ENCODE measurements around the gene NRG2. TPM values are rescaled to one million over a fixed set of nuclear protein-coding genes. Genes with fewer than 3 reads are reported as not detected.
A peak's percentile ranks its signal among the peaks of the same experiment; 100 is the strongest.

NRG2 gene
- total RNA-seq, 1 experiment from 2014 or later: 0.59 TPM

GRCh38 chr5:139828207-139828895 is 214.7 kb downstream of the NRG2 start:
- no peaks in the 10 kb centered on the region for H3K9me3 Mint-ChIP-seq (ENCODE audit: unreplicated experiment)
- H3K27ac Mint-ChIP-seq (ENCODE audit: unreplicated experiment): no peak overlapping the region
- peak in 1 of 2 experiments; percentile 9 for DNase-seq
- no peak overlapping the region for H3K4me3 ChIP-seq (ENCODE audit: low read depth, low read length)
- ChIA-PET CTCF (no interaction called here), POLR2A (no interaction called here)
- H3K27me3 ChIP-seq (replicated peaks; ENCODE audit: control insufficient read depth, insufficient read depth, low read length): no peaks in the 10 kb centered on the region; the same call in none of the 2 replicates
- H3K4me3 Mint-ChIP-seq (ENCODE audit: unreplicated experiment): no peak overlapping the region
- no peaks in the 10 kb centered on the region for H3K36me3 Mint-ChIP-seq (ENCODE audit: insufficient read depth, unreplicated experiment)
- BruUV-seq (replicated peaks): no TSS peak
- H3K9me3 ChIP-seq: no peaks in the 10 kb centered on the region
- H3K4me1 Mint-ChIP-seq (ENCODE audit: low read depth, unreplicated experiment): no peaks in the 10 kb centered on the region
- no peaks in the 10 kb centered on the region for H3K4me1 ChIP-seq
- no peaks in the 10 kb centered on the region for H3K36me3 ChIP-seq (ENCODE audit: control insufficient read depth, insufficient read depth, low read length)
- intact Hi-C loops (cut with micrococcal nuclease; ENCODE audit: unreplicated experiment): no loop called here
- peaks cover 43% of the 10 kb centered on the region for H3K27me3 Mint-ChIP-seq (ENCODE audit: insufficient read depth, unreplicated experiment)
- no peak for TF ChIP-seq CTCF (IDR thresholded peaks at IDR 0.05; ENCODE audit: insufficient read depth in 1 of 2, low read depth in 1 of 2, low read length in 1 of 2, severe bottlenecking in 1 of 2, unreplicated experiment in 1 of 2)

GRCh38 chr5:139825690-139826089 is 217.4 kb downstream of the NRG2 start:
- no peaks in the 10 kb centered on the region; the same call in 1 of the 2 replicates for H3K27me3 ChIP-seq (replicated peaks; ENCODE audit: control insufficient read depth, insufficient read depth, low read length)
- H3K36me3 ChIP-seq (ENCODE audit: control insufficient read depth, insufficient read depth, low read length): no peaks in the 10 kb centered on the region
- Mint-ChIP-seq H3K27ac (ENCODE audit: unreplicated experiment) (no peak overlapping the region), H3K27me3 (ENCODE audit: insufficient read depth, unreplicated experiment) (peaks cover 28% of the 10 kb centered on the region), H3K4me1 (ENCODE audit: low read depth, unreplicated experiment) (no peaks in the 10 kb centered on the region), H3K9me3 (ENCODE audit: unreplicated experiment) (no peaks in the 10 kb centered on the region), H3K4me3 (ENCODE audit: unreplicated experiment) (no peak overlapping the region), H3K36me3 (ENCODE audit: insufficient read depth, unreplicated experiment) (no peaks in the 10 kb centered on the region)
- intact Hi-C loops (cut with micrococcal nuclease; ENCODE audit: unreplicated experiment): no loop called here
- no TSS peak for BruUV-seq (replicated peaks)
- no peaks in the 10 kb centered on the region for H3K4me1 ChIP-seq
- no peak overlapping the region for H3K4me3 ChIP-seq (ENCODE audit: low read depth, low read length)
- no peak for TF ChIP-seq CTCF (IDR thresholded peaks at IDR 0.05; ENCODE audit: insufficient read depth in 1 of 2, low read depth in 1 of 2, low read length in 1 of 2, severe bottlenecking in 1 of 2, unreplicated experiment in 1 of 2)
- POLR2A ChIA-PET: no interaction called here
- DNase-seq: peak in 1 of 2 experiments; percentile 20
- no peaks in the 10 kb centered on the region for H3K9me3 ChIP-seq
- CTCF ChIA-PET: no interaction called here

GRCh38 chr5:139823757-139824355 is 219.2 kb downstream of the NRG2 start:
- ChIA-PET POLR2A (no interaction called here), CTCF (interaction anchor here (0.6 to 0.7 kb wide), 2 partner anchors 41 to 91 kb away, joined by 4 to 5 read pairs; no protein-coding TSS in a partner anchor)
- peak in 1 of 2 experiments; percentile 25 for DNase-seq
- Histone ChIP-seq H3K27me3 (replicated peaks; ENCODE audit: control insufficient read depth, insufficient read depth, low read length) (no peaks in the 10 kb centered on the region; the same call in 1 of the 2 replicates), H3K36me3 (ENCODE audit: control insufficient read depth, insufficient read depth, low read length) (no peaks in the 10 kb centered on the region), H3K9me3 (peaks cover 4% of the 10 kb centered on the region; the same call in 1 of the 2 replicates), H3K4me1 (no peaks in the 10 kb centered on the region), H3K4me3 (ENCODE audit: low read depth, low read length) (no peak overlapping the region)
- peaks cover 36% of the 10 kb centered on the region for H3K27me3 Mint-ChIP-seq (ENCODE audit: insufficient read depth, unreplicated experiment)
- intact Hi-C loops (cut with micrococcal nuclease; ENCODE audit: unreplicated experiment): no loop called here
- no peak overlapping the region for H3K4me3 Mint-ChIP-seq (ENCODE audit: unreplicated experiment)
- no peaks in the 10 kb centered on the region for H3K36me3 Mint-ChIP-seq (ENCODE audit: insufficient read depth, unreplicated experiment)
- H3K27ac Mint-ChIP-seq (ENCODE audit: unreplicated experiment): no peak overlapping the region
- H3K9me3 Mint-ChIP-seq (ENCODE audit: unreplicated experiment): peaks cover 14% of the 10 kb centered on the region
- TF ChIP-seq CTCF (IDR thresholded peaks at IDR 0.05; ENCODE audit: insufficient read depth in 1 of 2, low read depth in 1 of 2, low read length in 1 of 2, severe bottlenecking in 1 of 2, unreplicated experiment in 1 of 2): no peak
- no peaks in the 10 kb centered on the region for H3K4me1 Mint-ChIP-seq (ENCODE audit: low read depth, unreplicated experiment)
- no TSS peak for BruUV-seq (replicated peaks)

Data from Caco-2 (cell line).